ENCODE measurements around the gene ZNF319. TPM values are rescaled to one million over a fixed set of nuclear protein-coding genes. Genes with fewer than 3 reads are reported as not detected.

The ZNF319 gene
- total RNA-seq = 10 to 100 TPM; 19.8 to 20.2 TPM

DNA sequence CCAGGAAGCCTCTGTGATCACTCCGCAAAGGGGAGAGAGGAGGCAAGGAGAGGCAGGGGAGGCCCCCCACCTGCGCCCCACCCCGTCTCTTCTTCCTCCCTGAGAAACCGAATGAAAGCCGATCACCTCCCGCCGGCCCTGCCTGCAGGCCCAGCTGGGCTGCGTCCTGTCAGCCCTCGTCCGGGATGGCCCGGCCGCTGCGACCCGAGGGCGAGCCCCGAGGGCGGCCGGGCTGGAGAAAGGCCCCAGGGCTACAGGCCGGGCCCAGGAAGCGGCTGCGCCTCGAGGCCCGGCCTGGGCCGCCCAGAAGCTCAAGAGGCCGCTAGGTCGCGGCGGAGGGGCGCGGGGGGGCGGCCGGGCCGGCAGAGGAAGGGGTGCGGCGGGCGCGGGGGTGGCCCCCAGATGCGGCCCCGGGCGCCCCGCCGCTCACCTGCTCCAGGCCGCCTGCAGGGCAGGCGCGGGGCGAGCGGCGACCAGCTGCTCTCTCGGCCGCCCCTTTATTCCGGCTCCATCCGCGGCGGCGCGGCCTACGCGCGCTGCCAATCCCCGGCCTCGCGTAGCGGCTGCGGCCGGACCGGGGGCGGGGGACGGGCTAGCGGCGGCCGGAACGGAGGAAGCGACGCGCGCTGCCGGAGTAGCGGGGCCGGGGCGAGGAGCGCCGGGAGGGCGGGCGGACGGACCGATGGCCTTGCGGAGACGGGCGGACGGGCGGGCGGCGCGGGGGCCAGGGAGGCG is at the start of gene ZNF319:
ZNF319 (minus strand) TSS at position 702 of the 735 bp plus-strand sequence. CDS start 2,407 bp downstream, outside the sequence.
- H3K4me1 Mint-ChIP-seq = peaks cover 65% of the 10 kb centered on the region
- peak within 1 kb of the TSS; percentile 94 for H3K27ac Mint-ChIP-seq
- H3K36me3 Mint-ChIP-seq (ENCODE audit: low read depth) = peaks cover 54% of the 10 kb centered on the region
- H3K9me3 Mint-ChIP-seq = no peaks in the 10 kb centered on the region
- POLR2A ChIA-PET = interaction anchor here (1.0 to 2.9 kb wide), 10 partner anchors 11 to 553 kb away, joined by 3 to 15 read pairs (median 4); partner anchors contain the start of genes CIAPIN1 and COQ9
- CTCF ChIA-PET = interaction anchor here (0.5 to 8.0 kb wide), 12 partner anchors 10 to 423 kb away, joined by 3 to 46 read pairs (median 4); partner anchors contain the start of gene CFAP20
- DNase-seq = no peak
- H3K27me3 Mint-ChIP-seq = no peaks in the 10 kb centered on the region
- H3K4me3 Mint-ChIP-seq = peak within 1 kb of the TSS; percentile 92

GRCh38 chr16:58049232-58050185 is 49.0 kb upstream of the ZNF319 start:
- CTCF ChIA-PET = no interaction called here
- H3K27me3 Mint-ChIP-seq = no peaks in the 10 kb centered on the region

GRCh38 chr16:58048494-58049231 is 48.2 kb upstream of the ZNF319 start:
- no peak for DNase-seq
- H3K4me1 Mint-ChIP-seq = no peaks in the 10 kb centered on the region

More at GRCh38 chr16:58049232-58050185, 49.0 kb upstream of the ZNF319 start:
- POLR2A ChIA-PET = no interaction called here
- H3K9me3 Mint-ChIP-seq = no peaks in the 10 kb centered on the region
- H3K27ac Mint-ChIP-seq = no peak overlapping the region
- H3K4me3 Mint-ChIP-seq = no peak overlapping the region
- no peaks in the 10 kb centered on the region for H3K36me3 Mint-ChIP-seq (ENCODE audit: low read depth)
- DNase-seq = no peak
- peaks cover 6% of the 10 kb centered on the region for H3K4me1 Mint-ChIP-seq

GRCh38 chr16:58047557-58048348 is 47.3 kb upstream of the ZNF319 start:
- CTCF ChIA-PET = no interaction called here
- Mint-ChIP-seq H3K36me3 (ENCODE audit: low read depth) (no peaks in the 10 kb centered on the region), H3K27ac (no peak overlapping the region), H3K4me1 (no peaks in the 10 kb centered on the region), H3K4me3 (no peak overlapping the region), H3K9me3 (no peaks in the 10 kb centered on the region), H3K27me3 (no peaks in the 10 kb centered on the region)
- no peak for DNase-seq
- POLR2A ChIA-PET = no interaction called here

More at GRCh38 chr16:58048494-58049231, 48.2 kb upstream of the ZNF319 start:
- no peak overlapping the region for H3K27ac Mint-ChIP-seq
- no peaks in the 10 kb centered on the region for H3K27me3 Mint-ChIP-seq
- CTCF ChIA-PET = no interaction called here
- no peaks in the 10 kb centered on the region for H3K36me3 Mint-ChIP-seq (ENCODE audit: low read depth)
- H3K4me3 Mint-ChIP-seq = no peak overlapping the region
- POLR2A ChIA-PET = no interaction called here
- H3K9me3 Mint-ChIP-seq = no peaks in the 10 kb centered on the region

DNA sequence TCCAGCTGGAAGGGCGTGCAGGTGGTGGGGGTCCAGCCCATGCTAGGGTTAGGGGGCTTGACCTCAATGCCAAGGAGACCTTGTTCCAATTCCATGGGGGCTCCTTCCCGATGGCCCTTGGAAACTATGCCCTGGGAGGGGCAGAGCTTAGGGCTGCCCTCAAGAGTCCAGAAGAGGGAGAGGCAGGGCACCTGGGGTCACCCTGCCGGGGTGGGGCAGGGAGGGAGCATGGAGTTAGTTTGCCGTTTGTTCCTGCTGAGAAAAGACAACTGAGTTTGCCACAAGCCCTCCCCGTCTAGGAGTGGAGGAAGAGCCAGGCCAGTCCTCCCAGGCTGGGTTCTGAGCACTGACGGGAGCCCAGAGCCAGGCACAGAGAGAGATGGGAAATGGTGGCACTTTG is 46.5 kb upstream of the ZNF319 start:
- POLR2A ChIA-PET = no interaction called here

GRCh38 chr16:58046054-58046881 is 45.8 kb upstream of the ZNF319 start:
- no peak for DNase-seq
- H3K36me3 Mint-ChIP-seq (ENCODE audit: low read depth) = no peaks in the 10 kb centered on the region
- no peak overlapping the region for H3K4me3 Mint-ChIP-seq
- ChIA-PET POLR2A (no interaction called here), CTCF (interaction anchor here (0.9 kb wide), 1 partner anchor 50 kb away, joined by 3 read pairs; no protein-coding TSS in a partner anchor)
- no peaks in the 10 kb centered on the region for H3K9me3 Mint-ChIP-seq
- no peaks in the 10 kb centered on the region for H3K27me3 Mint-ChIP-seq
- H3K4me1 Mint-ChIP-seq = no peaks in the 10 kb centered on the region
- no peak overlapping the region for H3K27ac Mint-ChIP-seq

More for the DNA sequence above, 46.5 kb upstream of the ZNF319 start:
- CTCF ChIA-PET = no interaction called here
- no peak overlapping the region for H3K27ac Mint-ChIP-seq
- no peaks in the 10 kb centered on the region for H3K27me3 Mint-ChIP-seq
- H3K4me3 Mint-ChIP-seq = no peak overlapping the region
- DNase-seq = no peak
- no peaks in the 10 kb centered on the region for H3K36me3 Mint-ChIP-seq (ENCODE audit: low read depth)
- H3K4me1 Mint-ChIP-seq = no peaks in the 10 kb centered on the region
- H3K9me3 Mint-ChIP-seq = no peaks in the 10 kb centered on the region

- DNase-seq = no peak
- Mint-ChIP-seq H3K4me3 (no peak overlapping the region), H3K36me3 (ENCODE audit: low read depth) (no peaks in the 10 kb centered on the region), H3K9me3 (no peaks in the 10 kb centered on the region), H3K4me1 (no peaks in the 10 kb centered on the region), H3K27ac (no peak overlapping the region), H3K27me3 (no peaks in the 10 kb centered on the region)
- POLR2A ChIA-PET = no interaction called here
- CTCF ChIA-PET = no interaction called here
Measured at GRCh38 chr16:58045096-58045495, 44.6 kb upstream of the ZNF319 start.

DNA sequence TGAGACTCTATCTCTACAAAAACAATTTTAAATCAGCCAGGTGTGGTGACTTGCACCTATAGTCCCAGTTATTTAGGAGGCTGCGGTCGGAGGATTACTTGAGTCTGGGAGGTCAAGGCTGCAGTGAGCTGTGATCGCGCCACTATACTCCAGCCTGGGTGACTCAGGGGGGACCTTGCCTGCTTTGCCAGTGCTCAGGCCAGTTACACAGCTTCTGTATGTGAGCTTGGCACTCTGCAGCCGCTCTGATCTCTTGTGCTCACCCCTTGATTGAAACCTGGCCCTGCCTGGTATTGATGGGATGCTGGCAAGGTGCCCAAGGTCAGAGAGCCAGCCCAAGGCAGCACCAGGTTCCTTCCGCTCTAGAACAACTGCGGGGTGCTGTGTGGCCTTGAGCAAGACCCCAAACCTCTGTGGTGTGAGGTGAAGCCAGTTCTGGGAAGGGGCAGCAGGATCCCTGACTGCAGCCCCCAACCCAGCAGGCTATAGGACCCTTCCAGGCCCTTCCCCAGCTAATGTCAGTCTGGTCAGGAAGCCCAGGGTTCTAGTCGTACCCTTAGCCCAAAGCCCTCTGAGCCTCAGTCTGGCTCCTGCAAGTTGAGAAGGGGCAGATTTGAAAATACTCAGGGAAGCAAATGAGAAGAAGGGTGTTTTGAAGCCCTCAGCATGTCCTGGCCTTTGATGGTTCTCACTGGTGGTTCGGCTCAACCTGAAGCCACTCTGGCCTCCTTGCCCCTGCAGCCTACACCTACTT is 44.0 kb upstream of the ZNF319 start:
- Mint-ChIP-seq H3K27me3 (no peaks in the 10 kb centered on the region), H3K36me3 (ENCODE audit: low read depth) (no peaks in the 10 kb centered on the region)
- POLR2A ChIA-PET = no interaction called here

DNA sequence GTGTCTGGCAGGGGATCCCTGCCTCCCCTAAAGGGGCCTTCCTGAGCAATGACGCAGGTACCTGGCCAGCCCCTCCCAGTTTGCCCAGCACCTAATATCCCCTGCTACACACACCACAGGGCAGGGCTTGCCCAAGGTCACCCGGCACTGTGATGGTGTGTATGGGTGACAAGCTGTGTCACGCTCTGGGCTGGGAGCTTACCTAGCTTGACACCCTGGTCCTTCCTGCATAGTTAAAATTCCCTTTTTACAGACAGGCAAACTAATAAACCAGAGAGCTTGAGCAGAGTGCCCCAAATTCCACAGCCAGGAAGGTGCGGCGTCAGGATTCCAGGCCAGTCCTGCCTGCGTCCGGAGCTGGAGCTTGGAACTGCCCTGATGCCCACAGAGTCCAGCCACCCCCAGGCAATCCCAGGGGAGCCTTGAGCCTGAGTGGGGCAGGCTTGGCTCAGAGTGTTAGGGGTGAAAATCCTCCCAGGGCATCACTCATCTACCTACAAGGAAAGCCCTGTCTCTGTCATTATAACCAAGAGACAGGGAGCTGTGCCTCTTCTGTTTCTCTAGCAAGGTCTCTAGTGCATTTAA is 43.2 kb upstream of the ZNF319 start:
- no peaks in the 10 kb centered on the region for H3K9me3 Mint-ChIP-seq
- CTCF ChIA-PET = no interaction called here

More for the DNA sequence above, 44.0 kb upstream of the ZNF319 start:
- CTCF ChIA-PET = no interaction called here
- no peaks in the 10 kb centered on the region for H3K9me3 Mint-ChIP-seq
- H3K27ac Mint-ChIP-seq = no peak overlapping the region
- no peak overlapping the region for H3K4me3 Mint-ChIP-seq
- DNase-seq = no peak
- no peaks in the 10 kb centered on the region for H3K4me1 Mint-ChIP-seq

GRCh38 chr16:58042886-58043515 is 42.5 kb upstream of the ZNF319 start:
- ChIA-PET CTCF (no interaction called here), POLR2A (no interaction called here)
- H3K36me3 Mint-ChIP-seq (ENCODE audit: low read depth) = no peaks in the 10 kb centered on the region

More for the DNA sequence above, 43.2 kb upstream of the ZNF319 start:
- DNase-seq = no peak
- Mint-ChIP-seq H3K4me1 (no peaks in the 10 kb centered on the region), H3K27ac (no peak overlapping the region), H3K27me3 (no peaks in the 10 kb centered on the region), H3K36me3 (ENCODE audit: low read depth) (no peaks in the 10 kb centered on the region), H3K4me3 (no peak overlapping the region)
- POLR2A ChIA-PET = no interaction called here

More at GRCh38 chr16:58042886-58043515, 42.5 kb upstream of the ZNF319 start:
- Mint-ChIP-seq H3K27me3 (no peaks in the 10 kb centered on the region), H3K4me1 (no peaks in the 10 kb centered on the region), H3K9me3 (no peaks in the 10 kb centered on the region), H3K27ac (no peak overlapping the region), H3K4me3 (no peak overlapping the region)
- DNase-seq = no peak
